ENCODE measurements around the gene ELOVL1.
"Not testable (repeated sequence)": the region's sequence is repeated elsewhere in the genome, so short reads cannot be mapped to it uniquely, and the experiment has no call there.

ELOVL1 gene

DNA sequence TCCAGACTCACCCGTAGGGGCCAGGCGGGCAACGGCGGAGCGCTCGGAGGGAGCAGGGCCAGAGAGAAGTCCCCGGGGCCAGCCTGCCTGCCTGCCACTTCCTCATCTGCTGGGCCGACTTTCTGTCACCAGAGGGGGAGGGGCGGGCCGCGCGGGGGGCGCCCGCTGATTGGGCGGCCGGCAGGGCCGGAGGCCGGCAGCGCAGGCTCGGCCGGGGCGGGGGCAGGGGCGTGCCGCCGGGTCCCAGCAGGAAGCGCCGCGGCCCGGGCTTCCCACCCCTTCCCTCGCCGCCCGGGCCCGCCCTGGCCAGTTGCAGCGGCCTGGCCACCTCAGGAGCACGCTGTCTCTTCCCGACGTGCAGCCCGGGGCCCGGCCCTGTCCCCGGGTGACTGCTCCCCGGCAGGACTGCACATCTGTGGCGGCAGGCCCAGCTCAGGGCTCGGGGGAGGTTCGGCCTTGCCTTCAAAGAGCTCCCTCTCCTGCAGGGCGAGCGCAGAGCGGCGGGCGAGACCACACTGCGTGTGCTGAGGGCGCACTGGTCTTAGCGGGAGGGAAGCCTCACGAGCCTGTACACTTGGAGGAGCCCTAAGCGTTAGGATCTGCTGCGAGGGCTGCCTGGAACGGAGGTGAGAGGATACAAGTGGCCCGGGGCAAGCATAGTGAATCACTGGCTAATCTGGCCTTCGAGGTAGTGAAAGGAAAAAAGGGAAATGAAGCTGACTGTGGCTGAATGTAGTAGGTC lies at the start of gene ELOVL1:
Gene ELOVL1, minus strand, starts transcription at position 108 of the 742 bp plus-strand sequence. CDS start 2,402 bp downstream, outside the sequence.
- peak; percentile 77 to 91 (median 84) for DNase-seq (ENCODE audit: low read depth in 2 of 3, low spot score in 1 of 3)

- no peak for DNase-seq (ENCODE audit: low read depth in 2 of 3, low spot score in 1 of 3)
Measured at GRCh38 chr1:43415901-43416300, 48.1 kb upstream of the ELOVL1 start.

GRCh38 chr1:43414634-43415223 lies 46.9 kb upstream of the ELOVL1 start:
- peak; percentile 34 to 52 (median 36) for DNase-seq (ENCODE audit: low read depth in 2 of 3, low spot score in 1 of 3)

DNA sequence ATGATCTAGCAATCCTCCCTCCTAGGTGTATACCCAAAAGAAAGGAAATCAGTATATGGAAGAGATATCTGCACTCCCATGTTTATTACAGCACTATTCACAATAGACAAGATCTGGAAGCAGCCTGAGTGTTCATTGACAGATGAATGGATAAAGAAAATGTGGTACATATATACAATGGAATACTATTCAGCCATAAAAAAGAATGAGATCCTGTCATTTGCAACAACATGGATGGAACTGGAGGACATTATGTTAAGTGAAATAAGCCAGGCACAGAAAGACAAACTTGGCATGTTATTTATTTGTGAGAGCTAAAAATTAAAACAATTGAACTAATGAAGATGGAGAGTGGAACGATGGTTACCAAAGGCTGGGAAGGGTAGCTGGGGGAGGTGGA lies 45.6 kb upstream of the ELOVL1 start:
- DNase-seq (ENCODE audit: low read depth in 2 of 3, low spot score in 1 of 3), result not testable (repeated sequence)

- DNase-seq (ENCODE audit: low read depth in 2 of 3, low spot score in 1 of 3), result no peak
Measured at GRCh38 chr1:43410571-43410970, 42.8 kb upstream of the ELOVL1 start.

DNA sequence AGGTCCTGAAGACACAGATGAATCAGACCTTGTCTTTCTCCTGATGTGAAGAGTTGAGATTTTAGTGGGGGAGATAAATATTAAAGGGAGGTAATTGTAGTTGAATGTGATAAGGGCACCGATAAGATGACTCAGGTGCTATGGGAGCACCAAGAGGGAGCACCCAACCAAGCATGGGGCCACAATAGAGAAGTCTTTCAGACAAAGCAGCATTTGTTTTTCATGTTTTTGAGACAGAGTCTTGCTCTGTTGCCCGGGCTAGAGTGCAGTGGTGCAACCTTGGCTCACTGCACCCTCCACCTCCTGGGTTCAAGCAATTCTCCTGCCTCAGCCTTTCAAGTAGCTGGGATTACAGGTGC lies 38.0 kb upstream of the ELOVL1 start:
- DNase-seq (ENCODE audit: low read depth in 2 of 3, low spot score in 1 of 3), result no peak

GRCh38 chr1:43405219-43405875 lies 37.5 kb upstream of the ELOVL1 start:
- no peak for DNase-seq (ENCODE audit: low read depth in 2 of 3, low spot score in 1 of 3)

GRCh38 chr1:43404353-43404752 lies 36.5 kb upstream of the ELOVL1 start:
- no peak for DNase-seq (ENCODE audit: low read depth in 2 of 3, low spot score in 1 of 3)

- DNase-seq (ENCODE audit: low read depth in 2 of 3, low spot score in 1 of 3), result no peak
Measured at GRCh38 chr1:43402089-43402865, 34.5 kb upstream of the ELOVL1 start.

DNA sequence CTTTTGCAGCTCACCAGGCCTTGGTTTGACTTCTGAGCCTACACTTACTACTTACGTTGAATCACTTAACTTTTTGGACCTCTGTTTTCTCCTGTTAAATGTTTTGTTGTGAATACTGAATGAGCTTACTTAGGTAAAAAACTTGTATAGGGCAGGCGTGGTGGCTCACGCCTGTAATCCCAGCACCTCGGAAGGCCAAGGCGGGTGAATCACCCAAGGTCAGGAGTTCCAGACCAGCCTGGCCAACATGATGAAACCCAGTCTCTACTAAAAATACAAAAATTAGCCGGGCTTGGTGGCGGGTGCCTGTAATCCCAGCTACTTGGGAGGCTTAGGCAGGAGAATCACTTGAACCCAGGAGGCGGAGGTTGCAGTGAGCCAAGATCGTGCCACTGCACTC lies 32.6 kb upstream of the ELOVL1 start:
- DNase-seq (ENCODE audit: low read depth in 2 of 3, low spot score in 1 of 3), result not testable (repeated sequence)

GRCh38 chr1:43398227-43398626 lies 30.4 kb upstream of the ELOVL1 start:
- no peak for DNase-seq (ENCODE audit: low read depth in 2 of 3, low spot score in 1 of 3)

DNA sequence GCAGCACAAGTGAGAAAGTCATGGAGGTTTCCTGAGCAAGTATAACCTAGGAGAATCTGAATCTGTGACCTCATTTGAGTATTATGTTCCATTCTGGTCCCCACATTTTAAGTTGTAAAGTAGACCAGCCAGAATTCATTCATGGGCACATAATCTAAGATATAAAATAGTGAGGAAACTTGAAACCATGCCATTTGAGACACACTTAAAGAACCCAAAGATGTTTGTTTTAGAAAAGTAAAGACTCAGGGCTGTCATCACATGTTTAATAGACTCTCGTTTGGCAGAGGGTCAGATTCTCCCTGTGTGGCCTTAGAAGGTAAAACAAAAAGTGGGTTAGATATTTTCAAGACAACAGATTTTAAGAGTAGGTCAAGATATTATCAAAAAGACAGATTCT lies 28.2 kb upstream of the ELOVL1 start:
- no peak for DNase-seq (ENCODE audit: low read depth in 2 of 3, low spot score in 1 of 3)

DNA sequence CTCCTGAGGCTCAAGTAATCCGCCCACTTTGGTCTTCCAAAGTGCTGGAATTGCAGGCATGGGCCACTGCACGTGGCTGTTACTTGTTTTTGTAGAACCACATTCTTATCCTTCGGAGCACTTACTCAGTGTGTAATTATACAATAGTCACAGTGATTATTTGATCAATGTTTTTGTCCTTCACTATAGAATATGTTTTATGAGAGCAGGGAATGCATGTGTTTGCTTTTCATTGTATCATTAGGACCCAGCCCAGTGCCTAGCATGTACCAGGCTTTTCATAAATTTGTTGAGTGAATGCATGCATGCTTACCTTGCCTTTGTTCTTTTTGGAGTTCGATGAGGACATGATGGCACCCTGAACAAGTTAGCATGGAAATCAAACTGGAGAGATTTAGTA lies 27.7 kb upstream of the ELOVL1 start:
- DNase-seq (ENCODE audit: low read depth in 2 of 3, low spot score in 1 of 3), result no peak

GRCh38 chr1:43392702-43393101 lies 24.9 kb upstream of the ELOVL1 start:
- DNase-seq (ENCODE audit: low read depth in 2 of 3, low spot score in 1 of 3), result no peak

DNA sequence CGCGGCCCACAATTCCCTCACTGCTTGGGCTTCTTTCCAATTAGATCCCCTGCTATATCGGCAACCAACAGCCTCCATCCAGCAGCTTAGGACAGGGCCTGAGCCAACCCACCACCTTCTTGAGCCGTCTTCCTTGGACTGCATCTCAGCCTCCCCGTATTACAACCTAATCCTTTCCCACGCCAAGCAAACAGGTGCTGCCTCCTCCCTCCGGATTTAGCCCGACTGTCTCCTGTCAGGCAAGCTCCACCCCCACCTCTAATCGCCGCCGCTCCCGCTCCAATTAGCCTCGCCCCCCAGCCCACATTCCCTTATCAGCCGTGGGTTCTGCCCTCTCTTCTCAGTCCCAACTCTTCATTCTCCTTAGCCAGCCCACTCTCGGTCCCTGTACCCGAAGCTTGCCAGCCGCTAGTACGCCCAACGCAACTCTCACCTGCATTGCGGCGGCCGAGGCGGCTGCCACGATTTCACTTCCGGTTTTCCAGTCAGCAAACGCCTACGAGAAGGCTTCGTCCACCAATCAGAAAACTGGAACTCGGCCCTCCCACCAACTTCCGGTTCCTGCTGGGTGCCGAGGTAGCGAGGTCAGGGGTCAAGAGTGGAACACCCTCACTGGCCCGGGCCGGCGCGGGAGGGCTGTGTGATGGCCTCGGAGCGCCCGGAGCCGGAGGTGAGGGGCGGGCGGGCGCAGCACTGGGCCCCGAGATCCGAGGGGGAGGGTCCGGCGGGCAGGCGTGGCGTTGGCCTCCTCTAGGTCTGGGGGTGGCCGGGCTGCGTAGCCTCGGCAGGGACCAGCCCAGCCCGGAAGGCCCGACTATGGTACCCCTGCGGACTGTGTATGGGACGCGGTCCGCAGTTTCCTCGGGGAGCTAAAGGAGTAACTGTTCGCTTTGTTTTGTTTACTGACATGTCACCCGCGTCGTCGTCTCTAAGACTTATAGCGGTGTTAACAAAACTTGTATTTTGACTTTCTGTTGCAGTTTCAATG lies 21.8 kb upstream of the ELOVL1 start, which contains the start of the genes MED8 and SZT2:
Gene MED8, minus strand, starts transcription at position 475 of the 988 bp plus-strand sequence. Its CDS starts 36 bp downstream, at position 439.
Gene SZT2, plus strand, starts transcription at position 574 of the 988 bp plus-strand sequence. Its CDS starts 70 bp downstream, at position 644.
- DNase-seq (ENCODE audit: low read depth in 2 of 3, low spot score in 1 of 3), result peak; percentile 90 to 95 (median 90)

DNA sequence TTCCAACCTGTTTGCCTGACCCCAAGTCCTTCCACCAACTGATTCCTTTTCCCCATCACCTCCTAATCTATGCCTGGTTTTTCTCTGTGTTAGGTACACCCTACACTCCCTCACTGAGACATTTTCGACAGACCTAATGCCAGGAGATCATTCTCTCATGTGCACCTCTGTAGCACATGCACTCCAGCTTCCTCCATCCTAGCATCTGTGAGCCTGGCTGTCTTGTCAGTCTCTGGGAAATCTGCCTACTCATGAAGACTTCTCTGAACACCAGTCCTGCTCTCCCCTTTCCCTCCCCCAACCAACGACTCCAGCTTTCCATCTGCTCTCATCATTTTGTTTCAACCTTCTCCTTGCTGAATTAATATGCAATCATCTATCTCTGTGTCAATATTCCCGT lies 20.8 kb upstream of the ELOVL1 start:
- no peak for DNase-seq (ENCODE audit: low read depth in 2 of 3, low spot score in 1 of 3)

DNA sequence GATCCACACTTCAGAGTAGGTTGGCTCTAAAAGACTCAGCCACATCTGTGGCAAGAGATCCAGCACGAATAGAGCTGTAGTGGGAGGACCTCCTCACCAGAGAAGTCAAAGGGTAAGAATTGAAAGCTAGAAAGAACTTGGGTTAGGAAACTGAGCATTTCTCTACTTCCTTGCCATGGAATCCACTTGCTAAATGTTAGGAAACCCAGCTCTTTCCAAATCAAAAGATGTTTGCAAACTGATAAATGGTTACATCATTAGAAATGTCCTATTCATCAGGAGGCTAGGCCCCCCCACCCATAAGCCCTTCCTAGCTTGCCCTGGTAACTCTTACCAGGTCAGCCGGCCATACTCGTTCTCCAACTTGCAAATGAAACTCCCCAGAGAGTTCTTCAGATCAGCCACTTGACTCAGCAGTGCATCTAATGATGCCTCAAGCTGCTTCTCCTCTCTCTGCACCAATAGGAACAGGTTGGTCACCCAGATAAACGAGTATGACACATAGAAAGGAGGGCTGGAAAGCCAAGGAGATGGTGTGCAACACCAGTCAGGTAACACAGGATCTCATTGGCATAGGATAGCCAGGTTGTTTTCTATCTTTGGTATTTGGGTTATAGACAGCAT lies 20.3 kb upstream of the ELOVL1 start:
- DNase-seq (ENCODE audit: low read depth in 2 of 3, low spot score in 1 of 3), result no peak

GRCh38 chr1:43386676-43387075 lies 18.9 kb upstream of the ELOVL1 start:
- DNase-seq (ENCODE audit: low read depth in 2 of 3, low spot score in 1 of 3), result no peak

DNA sequence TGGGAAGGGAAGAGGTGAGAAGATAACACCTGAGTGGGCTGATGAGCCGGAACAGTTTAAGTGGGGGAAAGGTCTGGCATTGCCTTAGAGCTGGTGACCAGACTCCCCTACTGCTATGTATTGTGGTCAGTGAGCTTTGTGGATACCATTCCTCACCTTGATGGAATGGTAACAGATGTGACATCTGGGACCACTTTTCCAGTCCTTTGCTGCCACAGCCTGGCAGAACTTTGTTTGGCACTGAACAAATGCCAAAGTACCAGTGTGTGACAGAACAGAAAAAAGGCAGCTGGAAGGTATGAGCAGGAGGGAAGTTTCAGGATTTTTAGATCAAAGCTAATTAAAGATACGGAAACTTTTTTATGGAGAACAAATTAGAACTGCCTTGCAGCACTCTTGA lies 15.6 kb upstream of the ELOVL1 start:
- DNase-seq (ENCODE audit: low read depth in 2 of 3, low spot score in 1 of 3), result no peak
